ENCODE measurements around the gene CFAP68. TPM values are rescaled to one million over a fixed set of nuclear protein-coding genes. Genes with fewer than 3 reads are reported as not detected.
A peak's percentile ranks its signal among the peaks of the same experiment; 100 is the strongest.

The CFAP68 gene
- total RNA-seq, 4 donors from 2014 or later = 12.7 to 28.8 (median 17.7) TPM

DNA sequence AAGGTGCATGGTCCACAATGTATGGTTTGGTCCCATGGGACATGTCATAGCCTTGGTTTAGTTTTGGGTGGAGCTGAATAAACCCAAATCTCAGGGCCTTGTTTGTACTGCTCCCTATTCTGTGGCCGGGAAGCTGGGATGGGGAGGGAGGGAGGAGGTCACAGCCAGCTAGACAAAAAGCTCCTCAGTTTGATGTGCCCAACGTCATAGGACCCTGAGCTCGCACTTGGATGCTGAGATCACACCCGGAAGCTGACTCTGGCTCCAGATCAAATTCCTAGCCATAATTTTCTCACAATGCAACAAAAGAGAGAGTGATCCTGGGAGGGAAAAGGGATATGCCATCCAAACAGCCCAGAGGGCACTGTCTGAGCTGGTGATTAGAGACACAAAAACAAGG, 34.7 kb downstream of the CFAP68 start:
- WGBS, 2 donors = 27 to 48% methylated on average over 4 of the region's 4 CpGs
- no peaks in the 10 kb centered on the region for H3K9me3 ChIP-seq
- peaks cover 12 to 70% (median 25%) of the 10 kb centered on the region in 3 donors for H3K4me1 ChIP-seq
- no peaks in the 10 kb centered on the region for H3K36me3 ChIP-seq
- H3K27ac ChIP-seq = peak overlapping the region; percentile 80 to 96 (median 94)
- H3K4me3 ChIP-seq = peak overlapping the region; percentile 27 to 68 (median 50)
- peak in 2 of 4 donors; percentile 25 to 26 for TF ChIP-seq POLR2A (IDR thresholded peaks at IDR 0.05)
- TF ChIP-seq, protein P1, sequence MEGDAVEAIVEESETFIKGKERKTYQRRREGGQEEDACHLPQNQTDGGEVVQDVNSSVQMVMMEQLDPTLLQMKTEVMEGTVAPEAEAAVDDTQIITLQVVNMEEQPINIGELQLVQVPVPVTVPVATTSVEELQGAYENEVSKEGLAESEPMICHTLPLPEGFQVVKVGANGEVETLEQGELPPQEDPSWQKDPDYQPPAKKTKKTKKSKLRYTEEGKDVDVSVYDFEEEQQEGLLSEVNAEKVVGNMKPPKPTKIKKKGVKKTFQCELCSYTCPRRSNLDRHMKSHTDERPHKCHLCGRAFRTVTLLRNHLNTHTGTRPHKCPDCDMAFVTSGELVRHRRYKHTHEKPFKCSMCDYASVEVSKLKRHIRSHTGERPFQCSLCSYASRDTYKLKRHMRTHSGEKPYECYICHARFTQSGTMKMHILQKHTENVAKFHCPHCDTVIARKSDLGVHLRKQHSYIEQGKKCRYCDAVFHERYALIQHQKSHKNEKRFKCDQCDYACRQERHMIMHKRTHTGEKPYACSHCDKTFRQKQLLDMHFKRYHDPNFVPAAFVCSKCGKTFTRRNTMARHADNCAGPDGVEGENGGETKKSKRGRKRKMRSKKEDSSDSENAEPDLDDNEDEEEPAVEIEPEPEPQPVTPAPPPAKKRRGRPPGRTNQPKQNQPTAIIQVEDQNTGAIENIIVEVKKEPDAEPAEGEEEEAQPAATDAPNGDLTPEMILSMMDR (IDR thresholded peaks at IDR 0.05) = no peak
- DNase-seq = no peak
- intact Hi-C loops (cut with DNase I) = no loop called here
- H3K27me3 ChIP-seq = peaks cover 0 to 16% (median 0%) of the 10 kb centered on the region in 4 donors

DNA sequence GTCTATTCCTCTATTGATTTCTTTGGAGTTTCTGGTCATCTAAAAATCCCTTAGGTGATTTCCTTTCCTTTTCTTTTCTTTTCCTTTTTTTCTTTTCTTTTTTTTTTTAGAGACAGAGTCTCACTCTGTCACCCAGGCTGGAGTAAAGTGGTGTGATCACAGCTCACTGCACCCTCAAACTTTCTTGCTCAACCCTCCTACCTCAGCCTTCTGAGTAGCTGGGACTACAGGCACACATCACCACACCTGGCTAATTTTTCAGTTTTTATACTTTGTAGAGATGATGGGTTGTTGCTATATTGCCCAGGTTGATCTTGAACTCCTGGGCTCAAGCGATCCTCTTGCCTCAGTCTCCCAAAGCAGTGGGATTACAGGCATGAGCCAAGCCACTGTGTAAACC, 37.4 kb downstream of the CFAP68 start:
- DNase-seq = no peak
- Histone ChIP-seq H3K27me3 (peaks cover 0 to 16% (median 0%) of the 10 kb centered on the region in 4 donors), H3K27ac (no peak overlapping the region), H3K4me1 (peaks cover 10 to 49% (median 21%) of the 10 kb centered on the region in 3 donors), H3K36me3 (no peaks in the 10 kb centered on the region), H3K9me3 (no peaks in the 10 kb centered on the region), H3K4me3 (no peak overlapping the region)
- WGBS, 2 donors = 100% methylated on average over 1 of the region's 1 CpG; no CpG with 5 or more reads in 1 of the 2 donors
- TF ChIP-seq POLR2A (IDR thresholded peaks at IDR 0.05) = no peak
- TF ChIP-seq, protein P1 (IDR thresholded peaks at IDR 0.05) = no peak
- intact Hi-C loops (cut with DNase I) = no loop called here

DNA sequence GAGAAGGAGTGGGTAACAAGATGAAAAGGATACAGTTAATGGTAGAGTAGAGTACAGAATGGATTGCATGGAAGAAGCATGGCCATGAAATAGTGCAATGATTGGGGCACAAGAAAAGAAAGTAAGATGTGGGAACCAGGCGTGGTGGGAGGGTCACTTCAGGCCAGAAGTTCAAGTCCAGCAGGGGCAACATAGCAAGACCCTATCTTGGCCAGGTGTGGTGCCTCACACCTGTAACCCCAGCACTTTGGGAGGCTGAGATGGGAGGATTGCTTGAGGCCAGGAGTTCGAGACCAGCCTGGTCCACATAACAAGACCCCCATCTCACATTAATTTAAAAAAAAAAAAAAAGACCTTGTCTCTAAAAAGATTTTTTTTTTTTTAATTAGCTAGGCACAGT, 38.0 kb downstream of the CFAP68 start:
- TF ChIP-seq POLR2A (IDR thresholded peaks at IDR 0.05) = no peak
- TF ChIP-seq, protein P1 (IDR thresholded peaks at IDR 0.05) = no peak
- intact Hi-C loops (cut with DNase I) = no loop called here
- DNase-seq = no peak
- no peak overlapping the region for H3K4me3 ChIP-seq
- no peaks in the 10 kb centered on the region for H3K9me3 ChIP-seq
- peaks cover 0 to 12% (median 0%) of the 10 kb centered on the region in 4 donors for H3K27me3 ChIP-seq
- peaks cover 9 to 46% (median 16%) of the 10 kb centered on the region in 3 donors for H3K4me1 ChIP-seq
- H3K36me3 ChIP-seq = no peaks in the 10 kb centered on the region
- 70 to 77% methylated on average over 2 of the region's 2 CpGs for WGBS, 2 donors
- H3K27ac ChIP-seq = peak overlapping the region in 1 of 4 donors; percentile 85

DNA sequence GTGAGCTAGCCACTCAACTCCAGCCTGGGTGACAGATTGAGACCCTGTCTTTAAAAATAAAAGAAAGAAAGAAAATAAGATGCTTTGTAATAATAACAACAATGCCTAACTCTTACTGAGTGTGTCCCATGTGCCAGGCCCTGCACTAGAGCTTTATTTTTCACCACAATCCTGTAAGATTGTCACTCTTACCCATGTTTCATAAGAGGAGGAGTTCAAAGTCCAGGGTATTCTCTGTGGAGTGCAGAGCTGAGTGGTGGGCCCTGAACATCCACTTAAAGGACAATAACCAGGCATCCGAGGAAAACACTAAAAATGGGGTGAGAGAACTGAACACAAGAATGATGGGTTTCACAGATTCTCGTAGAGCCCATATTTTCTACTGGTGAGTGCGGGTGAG, 38.4 kb downstream of the CFAP68 start:
- peaks cover 10 to 46% (median 12%) of the 10 kb centered on the region in 3 donors for H3K4me1 ChIP-seq
- no peak overlapping the region for H3K4me3 ChIP-seq
- intact Hi-C loops (cut with DNase I) = no loop called here
- DNase-seq = no peak
- WGBS, 2 donors = 91 to 96% methylated on average over 3 of the region's 3 CpGs
- peak overlapping the region in 2 of 4 donors; percentile 84 to 85 for H3K27ac ChIP-seq
- H3K36me3 ChIP-seq = no peaks in the 10 kb centered on the region
- TF ChIP-seq, protein P1 (IDR thresholded peaks at IDR 0.05) = no peak
- no peak for TF ChIP-seq POLR2A (IDR thresholded peaks at IDR 0.05)
- no peaks in the 10 kb centered on the region for H3K9me3 ChIP-seq
- H3K27me3 ChIP-seq = peaks cover 0 to 7% (median 0%) of the 10 kb centered on the region in 4 donors

DNA sequence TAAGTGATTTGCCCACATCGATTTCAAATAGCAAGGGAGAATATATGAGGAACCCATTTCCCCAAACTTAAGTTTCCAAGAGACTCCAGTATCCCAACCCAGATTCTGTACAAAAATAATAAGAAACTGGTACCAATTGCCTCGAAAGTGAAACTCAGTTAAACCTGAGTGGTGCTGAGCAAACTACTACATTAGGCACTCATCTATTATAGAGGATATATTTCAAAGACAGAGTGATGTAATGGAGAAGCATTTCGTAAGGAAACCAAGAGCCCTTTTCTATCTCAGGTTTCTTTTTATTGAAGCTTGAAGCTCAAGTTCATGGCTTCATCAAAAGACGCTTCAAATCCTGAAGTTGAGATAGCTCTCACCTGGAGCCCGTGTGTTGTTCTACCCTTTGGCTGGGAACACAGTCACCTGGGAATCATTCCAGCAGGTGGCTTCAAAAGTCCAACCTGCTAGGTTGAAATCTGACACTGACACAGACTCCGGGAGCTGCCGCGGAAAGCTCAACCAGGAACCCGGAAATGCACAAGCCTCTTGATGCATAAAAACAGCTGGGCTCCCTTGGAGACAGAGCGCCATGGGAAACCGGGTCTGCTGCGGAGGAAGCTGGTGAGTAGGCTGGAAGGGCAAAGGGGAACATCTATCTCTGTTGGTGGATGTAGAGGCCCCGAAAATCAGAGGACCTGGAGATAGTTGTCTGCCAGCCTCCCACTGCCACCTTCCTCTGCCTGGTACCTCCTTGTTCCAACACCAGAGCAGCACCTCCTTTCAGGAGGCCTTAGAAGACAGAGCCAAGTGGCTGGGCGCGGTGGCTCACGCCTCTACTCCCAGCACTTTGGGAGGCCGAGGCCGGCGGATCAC, 39.3 kb downstream of the CFAP68 start, which contains the start of gene C11orf52:
Gene C11orf52 (plus strand): TSS at position 524 of the 867 bp plus-strand sequence. CDS start 60 bp downstream, at position 584.
- peak within 1 kb of the TSS; percentile 75 to 85 (median 80) for H3K27ac ChIP-seq
- no peaks in the 10 kb centered on the region for H3K36me3 ChIP-seq
- peak within 1 kb of the TSS in 3 of 4 donors; percentile 29 to 53 (median 32) for H3K4me3 ChIP-seq
- no peak for DNase-seq
- intact Hi-C loops (cut with DNase I) = no loop called here
- no peaks in the 10 kb centered on the region for H3K27me3 ChIP-seq
- TF ChIP-seq, protein P1 (IDR thresholded peaks at IDR 0.05) = peak in 1 of 6 experiments; percentile 9
- TF ChIP-seq POLR2A (IDR thresholded peaks at IDR 0.05) = no peak
- WGBS, 2 donors = 41 to 62% methylated on average over 7 to 17 of the region's 19 CpGs
- peaks cover 14 to 46% (median 17%) of the 10 kb centered on the region in 3 donors for H3K4me1 ChIP-seq
- H3K9me3 ChIP-seq = no peaks in the 10 kb centered on the region

All from esophagus squamous epithelium (tissue), 5 donors.